ENCODE measurements around the gene AKAP6.

Gene AKAP6

GRCh38 chr14:32313844-32314376, 15.2 kb upstream of the AKAP6 start:
- Histone ChIP-seq H3K4me3 (IDR thresholded peaks at IDR 0.05; ENCODE audit: insufficient read depth, low read depth, low read length) (no peak overlapping the region), H3K4me1 (ENCODE audit: low read depth, poor library complexity, severe bottlenecking) (no peaks in the 10 kb centered on the region), H4K20me1 (ENCODE audit: insufficient read depth) (no peaks in the 10 kb centered on the region), H2AFZ (ENCODE audit: low read depth) (no peak overlapping the region), H3K36me3 (ENCODE audit: insufficient read depth) (no peaks in the 10 kb centered on the region), H3K9ac (no peak overlapping the region), H3K79me2 (ENCODE audit: insufficient read depth, low read depth) (no peaks in the 10 kb centered on the region), H3K27me3 (ENCODE audit: insufficient read depth, low read depth) (no peaks in the 10 kb centered on the region), H3K4me2 (no peak overlapping the region), H3K27ac (no peak overlapping the region)
- TF ChIP-seq, protein P1, sequence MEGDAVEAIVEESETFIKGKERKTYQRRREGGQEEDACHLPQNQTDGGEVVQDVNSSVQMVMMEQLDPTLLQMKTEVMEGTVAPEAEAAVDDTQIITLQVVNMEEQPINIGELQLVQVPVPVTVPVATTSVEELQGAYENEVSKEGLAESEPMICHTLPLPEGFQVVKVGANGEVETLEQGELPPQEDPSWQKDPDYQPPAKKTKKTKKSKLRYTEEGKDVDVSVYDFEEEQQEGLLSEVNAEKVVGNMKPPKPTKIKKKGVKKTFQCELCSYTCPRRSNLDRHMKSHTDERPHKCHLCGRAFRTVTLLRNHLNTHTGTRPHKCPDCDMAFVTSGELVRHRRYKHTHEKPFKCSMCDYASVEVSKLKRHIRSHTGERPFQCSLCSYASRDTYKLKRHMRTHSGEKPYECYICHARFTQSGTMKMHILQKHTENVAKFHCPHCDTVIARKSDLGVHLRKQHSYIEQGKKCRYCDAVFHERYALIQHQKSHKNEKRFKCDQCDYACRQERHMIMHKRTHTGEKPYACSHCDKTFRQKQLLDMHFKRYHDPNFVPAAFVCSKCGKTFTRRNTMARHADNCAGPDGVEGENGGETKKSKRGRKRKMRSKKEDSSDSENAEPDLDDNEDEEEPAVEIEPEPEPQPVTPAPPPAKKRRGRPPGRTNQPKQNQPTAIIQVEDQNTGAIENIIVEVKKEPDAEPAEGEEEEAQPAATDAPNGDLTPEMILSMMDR (conservative IDR thresholded peaks at IDR 0.05; ENCODE audit: low read depth, low read length) = no peak

GRCh38 chr14:32318087-32318795, 10.9 kb upstream of the AKAP6 start:
- no peak overlapping the region for H2AFZ ChIP-seq (ENCODE audit: low read depth)
- no peaks in the 10 kb centered on the region for H3K27me3 ChIP-seq (ENCODE audit: insufficient read depth, low read depth)
- H4K20me1 ChIP-seq (ENCODE audit: insufficient read depth) = no peaks in the 10 kb centered on the region
- TF ChIP-seq, protein P1 (conservative IDR thresholded peaks at IDR 0.05; ENCODE audit: low read depth, low read length) = no peak
- H3K9ac ChIP-seq = no peak overlapping the region
- H3K4me3 ChIP-seq (IDR thresholded peaks at IDR 0.05; ENCODE audit: insufficient read depth, low read depth, low read length) = no peak overlapping the region
- H3K27ac ChIP-seq = no peak overlapping the region
- no peak overlapping the region for H3K4me2 ChIP-seq
- no peaks in the 10 kb centered on the region for H3K36me3 ChIP-seq (ENCODE audit: insufficient read depth)
- H3K79me2 ChIP-seq (ENCODE audit: insufficient read depth, low read depth) = no peaks in the 10 kb centered on the region
- no peaks in the 10 kb centered on the region for H3K4me1 ChIP-seq (ENCODE audit: low read depth, poor library complexity, severe bottlenecking)

GRCh38 chr14:32319368-32320049, 9.6 kb upstream of the AKAP6 start:
- H3K4me1 ChIP-seq (ENCODE audit: low read depth, poor library complexity, severe bottlenecking) = no peaks in the 10 kb centered on the region
- H3K27ac ChIP-seq = no peak overlapping the region
- no peaks in the 10 kb centered on the region for H4K20me1 ChIP-seq (ENCODE audit: insufficient read depth)
- H3K9ac ChIP-seq = no peak overlapping the region
- TF ChIP-seq, protein P1 (conservative IDR thresholded peaks at IDR 0.05; ENCODE audit: low read depth, low read length) = no peak
- no peak overlapping the region for H3K4me3 ChIP-seq (IDR thresholded peaks at IDR 0.05; ENCODE audit: insufficient read depth, low read depth, low read length)
- H3K4me2 ChIP-seq = no peak overlapping the region
- H3K79me2 ChIP-seq (ENCODE audit: insufficient read depth, low read depth) = no peaks in the 10 kb centered on the region
- H2AFZ ChIP-seq (ENCODE audit: low read depth) = no peak overlapping the region
- no peaks in the 10 kb centered on the region for H3K27me3 ChIP-seq (ENCODE audit: insufficient read depth, low read depth)
- H3K36me3 ChIP-seq (ENCODE audit: insufficient read depth) = no peaks in the 10 kb centered on the region

DNA sequence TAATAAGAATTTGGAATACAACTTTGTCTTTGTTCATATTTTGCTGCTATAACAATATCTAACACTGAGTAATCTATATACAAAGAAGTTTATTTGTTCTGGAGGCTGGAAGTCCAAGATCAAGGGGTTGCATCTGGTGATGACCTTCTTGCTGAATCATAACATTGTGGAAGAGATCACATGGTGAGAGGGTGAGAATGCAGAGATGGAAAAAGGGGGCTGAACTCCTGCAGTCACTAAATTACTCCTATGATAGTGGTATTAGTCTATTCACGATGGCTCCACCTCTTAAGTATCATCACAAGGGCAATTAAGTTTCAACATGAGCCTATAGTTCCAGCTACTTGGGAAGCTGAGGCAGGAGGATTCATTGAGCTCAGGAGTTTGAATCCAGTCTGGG, 4.5 kb upstream of the AKAP6 start:
- Histone ChIP-seq H3K27me3 (ENCODE audit: insufficient read depth, low read depth) (no peaks in the 10 kb centered on the region), H3K9ac (no peak overlapping the region), H4K20me1 (ENCODE audit: insufficient read depth) (no peaks in the 10 kb centered on the region), H3K36me3 (ENCODE audit: insufficient read depth) (no peaks in the 10 kb centered on the region), H3K4me1 (ENCODE audit: low read depth, poor library complexity, severe bottlenecking) (peaks cover 28% of the 10 kb centered on the region), H3K4me2 (no peak overlapping the region), H3K27ac (no peak overlapping the region), H3K79me2 (ENCODE audit: insufficient read depth, low read depth) (no peaks in the 10 kb centered on the region), H3K4me3 (IDR thresholded peaks at IDR 0.05; ENCODE audit: insufficient read depth, low read depth, low read length) (no peak overlapping the region), H2AFZ (ENCODE audit: low read depth) (no peak overlapping the region)
- TF ChIP-seq, protein P1 (conservative IDR thresholded peaks at IDR 0.05; ENCODE audit: low read depth, low read length) = no peak

All from KMS-11 (cell line).